Kidney (tissue), 14 donors: Measurements from ENCODE around the gene LYRM4. TPM values are rescaled to one million over a fixed set of nuclear protein-coding genes. Genes with fewer than 3 reads are reported as not detected.

Source experiments
- DNase-seq, 5 donors: peaks; one replicate each; pipeline ENCODE4 v3.0.0-alpha.2; 2013 to 2020
- FAIRE-seq: peaks from 2 replicates; lab custom pipeline; 2012; peaks lifted over from hg19 to GRCh38; lab: Jason Lieb, UNC
- H3K27ac ChIP-seq, 2 donors: one replicate each; pipeline ENCODE4 v1.7.0; 2013; ENCODE audit warnings: low read depth in 2 of 2, low read length in 2 of 2, inconsistent platforms in 1 of 2
- H3K27me3 ChIP-seq: one replicate; pipeline ENCODE4 v1.7.1; 2013; ENCODE audit warnings: low read length, inconsistent platforms; ENCODE audit not compliant: control insufficient read depth, insufficient read depth
- H3K36me3 ChIP-seq, 3 donors: one replicate each; pipeline versions ENCODE4 v1.7.0 to v1.7.1; 2013; ENCODE audit warnings: low read length in 3 of 3, control low read depth in 1 of 3, inconsistent platforms in 1 of 3; ENCODE audit not compliant: insufficient read depth in 3 of 3, control insufficient read depth in 2 of 3
- H3K4me1 ChIP-seq, 3 donors: one replicate each; pipeline versions ENCODE4 v1.7.0 to v1.7.1; 2013; ENCODE audit warnings: low read length in 3 of 3, inconsistent platforms in 1 of 3, low read depth in 1 of 3; ENCODE audit not compliant: control insufficient read depth in 2 of 3, insufficient read depth in 2 of 3
- H3K4me3 ChIP-seq, 3 donors: one replicate each; pipeline versions ENCODE4 v1.7.0 to v1.8.1; 2013; ENCODE audit warnings: low read length in 3 of 3, control low read depth in 1 of 3, inconsistent platforms in 1 of 3
- H3K9ac ChIP-seq, 3 donors: one replicate each; pipeline versions ENCODE4 v1.7.0 to v1.7.1; 2013; ENCODE audit warnings: low read length in 3 of 3, control low read depth in 1 of 3, inconsistent platforms in 1 of 3
- H3K9me3 ChIP-seq, 3 donors: one replicate each; pipeline versions ENCODE4 v1.7.0 to v1.7.1; 2013; ENCODE audit warnings: low read length in 3 of 3, control low read depth in 1 of 3, inconsistent platforms in 1 of 3; ENCODE audit not compliant: control insufficient read depth in 2 of 3, insufficient read depth in 1 of 3
- intact Hi-C: fragments of 100-400 bp; cut with DNase I; formaldehyde crosslinking; loops from one replicate; pipeline ENCODE4 v1.11.1; 2022
- polyA plus RNA-seq: library from polyadenylated mRNA; stranded (reverse); fragments of 350-450 nt; fragmentation: Illumina TruSeq; extraction: RNeasy Lipid Tissue Mini Kit (QIAGEN cat#74804); gene quantifications from one replicate; pipeline ENCODE4 v1.2.3, GENCODE V29; 2014; ENCODE audit warnings: low read depth, low replicate concordance; ENCODE audit not compliant: insufficient read depth
- total RNA-seq: library from RNA; stranded (reverse); fragmentation: NEBNext Ultra II Directional; extraction: Animal tissue kit (Norgen Biotek cat#: 25700); gene quantifications from one replicate; pipeline ENCODE4 v1.2.1, GENCODE V29; 2021
- TF ChIP-seq, protein P1 (sequence below): IDR thresholded peaks from 3 replicates; pipeline ENCODE4 v1.5.1; 2012; ENCODE audit warnings: mild to moderate bottlenecking, moderate library complexity, borderline replicate concordance; ENCODE audit not compliant: insufficient read depth; ENCODE audit errors: extremely low read depth
- donor health status: control.
- donor health status: control.
- donor health status: control.
- donor health status: control.
- donor health status: control.
- donor health status: DM: yes; HTN: yes; CAD: no.
- donor health status: Normal renal cell carcinoma (clear cell type).

The LYRM4 gene
- total and polyA plus RNA-seq, 2 donors from 2014 or later: 21.3 to 31.8 TPM

DNA sequence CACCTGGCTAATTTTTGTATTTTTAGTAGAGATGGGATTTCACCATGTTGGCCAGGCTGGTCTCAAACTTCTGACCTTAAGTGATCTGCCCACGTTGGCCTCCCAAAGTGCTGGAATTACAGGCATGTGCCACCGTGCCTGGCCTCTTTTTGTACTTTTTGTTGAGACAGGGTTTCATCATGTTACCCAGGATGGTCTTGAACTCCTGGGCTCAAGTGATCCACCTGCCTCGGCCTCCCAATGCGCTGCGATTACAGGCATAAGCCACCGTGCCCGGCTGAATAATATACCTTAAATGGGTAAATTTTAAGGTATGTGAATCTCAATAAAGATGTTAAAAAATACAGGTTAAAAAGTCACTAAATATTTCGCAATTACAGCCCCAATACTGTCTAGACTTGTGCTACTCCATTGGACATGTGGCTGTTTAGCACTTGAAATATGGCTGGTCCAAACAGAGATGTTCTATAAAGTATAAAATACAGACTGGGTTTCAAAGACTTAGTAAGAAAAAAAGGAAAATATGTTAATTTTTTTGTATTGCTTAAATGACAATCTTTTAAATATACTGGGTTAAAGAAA, 133.6 kb downstream of the LYRM4 start:
- H3K27ac ChIP-seq: no peak overlapping the region

DNA sequence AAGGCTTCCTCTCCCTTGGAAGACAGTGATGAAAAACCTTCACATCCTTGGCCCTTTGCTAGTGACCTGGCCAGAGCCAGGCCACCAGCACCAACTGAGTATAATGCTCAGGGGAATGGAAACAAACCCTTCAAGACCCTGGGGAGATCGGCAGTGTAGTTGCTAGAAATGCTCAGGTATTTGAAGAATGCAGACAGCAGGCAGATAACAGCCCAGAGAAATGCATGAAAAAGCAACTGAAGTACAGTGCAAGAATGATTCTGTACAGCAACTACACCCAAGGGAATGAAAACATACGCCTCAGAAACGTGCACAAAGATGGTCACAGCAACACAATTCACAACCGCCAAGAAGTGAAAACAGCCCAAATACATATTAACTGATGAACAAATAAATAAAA, 134.5 kb downstream of the LYRM4 start:
- no peak overlapping the region for H3K27ac ChIP-seq
- TF ChIP-seq, protein P1, sequence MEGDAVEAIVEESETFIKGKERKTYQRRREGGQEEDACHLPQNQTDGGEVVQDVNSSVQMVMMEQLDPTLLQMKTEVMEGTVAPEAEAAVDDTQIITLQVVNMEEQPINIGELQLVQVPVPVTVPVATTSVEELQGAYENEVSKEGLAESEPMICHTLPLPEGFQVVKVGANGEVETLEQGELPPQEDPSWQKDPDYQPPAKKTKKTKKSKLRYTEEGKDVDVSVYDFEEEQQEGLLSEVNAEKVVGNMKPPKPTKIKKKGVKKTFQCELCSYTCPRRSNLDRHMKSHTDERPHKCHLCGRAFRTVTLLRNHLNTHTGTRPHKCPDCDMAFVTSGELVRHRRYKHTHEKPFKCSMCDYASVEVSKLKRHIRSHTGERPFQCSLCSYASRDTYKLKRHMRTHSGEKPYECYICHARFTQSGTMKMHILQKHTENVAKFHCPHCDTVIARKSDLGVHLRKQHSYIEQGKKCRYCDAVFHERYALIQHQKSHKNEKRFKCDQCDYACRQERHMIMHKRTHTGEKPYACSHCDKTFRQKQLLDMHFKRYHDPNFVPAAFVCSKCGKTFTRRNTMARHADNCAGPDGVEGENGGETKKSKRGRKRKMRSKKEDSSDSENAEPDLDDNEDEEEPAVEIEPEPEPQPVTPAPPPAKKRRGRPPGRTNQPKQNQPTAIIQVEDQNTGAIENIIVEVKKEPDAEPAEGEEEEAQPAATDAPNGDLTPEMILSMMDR: no peak
- intact Hi-C loops: no loop called here
- H3K27me3 ChIP-seq: no peaks in the 10 kb centered on the region
- H3K9ac ChIP-seq: no peak overlapping the region
- DNase-seq (no peak), FAIRE-seq (no peak)
- H3K9me3 ChIP-seq: no peaks in the 10 kb centered on the region
- H3K4me1 ChIP-seq: no peaks in the 10 kb centered on the region
- H3K36me3 ChIP-seq: no peaks in the 10 kb centered on the region
- H3K4me3 ChIP-seq: no peak overlapping the region

More for the DNA sequence above, 133.6 kb downstream of the LYRM4 start:
- Histone ChIP-seq H3K27me3 (no peaks in the 10 kb centered on the region), H3K9me3 (no peaks in the 10 kb centered on the region), H3K4me1 (no peaks in the 10 kb centered on the region), H3K9ac (no peak overlapping the region), H3K36me3 (no peaks in the 10 kb centered on the region), H3K4me3 (no peak overlapping the region)
- DNase-seq: no peak
- no peak for FAIRE-seq
- TF ChIP-seq, protein P1: no peak
- intact Hi-C loops: no loop called here

- no peaks in the 10 kb centered on the region for H3K36me3 ChIP-seq
- H3K27me3 ChIP-seq: no peaks in the 10 kb centered on the region
- DNase-seq: peak in 1 of 5 donors; percentile 35
- intact Hi-C loops: no loop called here
- H3K9ac ChIP-seq: no peak overlapping the region
- no peak overlapping the region for H3K27ac ChIP-seq
- FAIRE-seq: no peak
- TF ChIP-seq, protein P1: no peak
- H3K4me1 ChIP-seq: no peaks in the 10 kb centered on the region
- no peaks in the 10 kb centered on the region for H3K9me3 ChIP-seq
- H3K4me3 ChIP-seq: no peak overlapping the region
Observed at GRCh38 chr6:5125152-5126006, 135.4 kb downstream of the LYRM4 start.
